CD8-positive, alpha-beta memory T cell (primary cell): Measurements from ENCODE around the gene GSTM3. TPM values are rescaled to one million over a fixed set of nuclear protein-coding genes. Genes with fewer than 3 reads are reported as not detected.
A peak's percentile ranks its signal among the peaks of the same experiment; 100 is the strongest.

Experiments
- CTCF ChIA-PET: fragments of 350-600 bp; sonication (Branson Sonifier 250); formaldehyde crosslinking; loops from one replicate; lab custom pipeline; 2021; ENCODE audit warnings: antibody characterized with exemption; lab: Charles Lee
- POLR2A ChIA-PET: fragments of 350-600 bp; sonication (Branson Sonifier 250); formaldehyde crosslinking; loops from one replicate; lab custom pipeline; 2021; ENCODE audit warnings: antibody characterized with exemption; lab: Charles Lee
- DNase-seq, 5 donors: peaks; one replicate each; pipeline versions ENCODE4 v3.0.0 to v3.0.0-alpha.2; 2020 to 2022; ENCODE audit warnings: mixed read lengths in 1 of 5
- H3K27ac ChIP-seq: one replicate; pipeline ENCODE4 v1.7.0; 2013; ENCODE audit warnings: low read depth, mild to moderate bottlenecking, low read length, moderate library complexity
- H3K27me3 ChIP-seq: 2 replicates; pipeline ENCODE4 v1.7.0; 2013; ENCODE audit warnings: low read length, mild to moderate bottlenecking; ENCODE audit not compliant: insufficient read depth, poor library complexity, severe bottlenecking
- H3K36me3 ChIP-seq: 2 replicates; pipeline ENCODE4 v1.7.0; 2013; ENCODE audit warnings: mild to moderate bottlenecking, low read length, moderate library complexity; ENCODE audit not compliant: insufficient read depth
- H3K4me1 ChIP-seq: 2 replicates; pipeline ENCODE4 v1.7.0; 2013; ENCODE audit warnings: mild to moderate bottlenecking, low read length, moderate library complexity; ENCODE audit not compliant: insufficient read depth
- H3K4me3 ChIP-seq: 2 replicates; pipeline ENCODE4 v1.7.0; 2013; ENCODE audit warnings: mild to moderate bottlenecking, low read length
- H3K9me3 ChIP-seq: 2 replicates; pipeline ENCODE4 v1.7.0; 2013; ENCODE audit warnings: mild to moderate bottlenecking, low read length
- H3K27ac Mint-ChIP-seq, 8 donors: one replicate each; pipeline ENCODE4 v1.8.0; 2020 to 2021; ENCODE audit warnings: mixed read lengths in 8 of 8, mild to moderate bottlenecking in 6 of 8, inconsistent platforms in 3 of 8, moderate library complexity in 3 of 8
- H3K27me3 Mint-ChIP-seq, 2 donors: one replicate each; pipeline ENCODE4 v1.8.0; 2020 to 2021; ENCODE audit warnings: mixed read lengths in 2 of 2, mild to moderate bottlenecking in 1 of 2, moderate library complexity in 1 of 2
- H3K36me3 Mint-ChIP-seq, 3 donors: one replicate each; pipeline ENCODE4 v1.8.0; 2020 to 2021; ENCODE audit warnings: mixed read lengths in 3 of 3, inconsistent platforms in 1 of 3, mild to moderate bottlenecking in 1 of 3
- H3K4me1 Mint-ChIP-seq, 3 donors: one replicate each; pipeline ENCODE4 v1.8.0; 2020 to 2021; ENCODE audit warnings: mixed read lengths in 3 of 3, inconsistent platforms in 1 of 3, mild to moderate bottlenecking in 1 of 3
- H3K4me3 Mint-ChIP-seq, 7 donors: one replicate each; pipeline ENCODE4 v1.8.0; 2020 to 2021; ENCODE audit warnings: mixed read lengths in 7 of 7, mild to moderate bottlenecking in 6 of 7, moderate library complexity in 4 of 7, inconsistent platforms in 2 of 7
- H3K9me3 Mint-ChIP-seq, 5 donors: one replicate each; pipeline ENCODE4 v1.8.0; 2020 to 2022; ENCODE audit warnings: mixed read lengths in 5 of 5, mild to moderate bottlenecking in 3 of 5, moderate library complexity in 2 of 5, inconsistent platforms in 1 of 5
- polyA plus RNA-seq: library from polyadenylated mRNA; unstranded; fragments of 300-500 nt; fragmentation: Illumina TruSeq; gene quantifications from one replicate; pipeline ENCODE4 v1.2.3, GENCODE V29; 2021
- total RNA-seq, 2 experiments: library from RNA; stranded (reverse); gene quantifications; one replicate each; pipeline ENCODE4 v1.2.3, GENCODE V29; 2021

Gene GSTM3
- total and polyA plus RNA-seq, 3 experiments from 2014 or later: 7.2 to 23.1 (median 7.5) TPM

DNA sequence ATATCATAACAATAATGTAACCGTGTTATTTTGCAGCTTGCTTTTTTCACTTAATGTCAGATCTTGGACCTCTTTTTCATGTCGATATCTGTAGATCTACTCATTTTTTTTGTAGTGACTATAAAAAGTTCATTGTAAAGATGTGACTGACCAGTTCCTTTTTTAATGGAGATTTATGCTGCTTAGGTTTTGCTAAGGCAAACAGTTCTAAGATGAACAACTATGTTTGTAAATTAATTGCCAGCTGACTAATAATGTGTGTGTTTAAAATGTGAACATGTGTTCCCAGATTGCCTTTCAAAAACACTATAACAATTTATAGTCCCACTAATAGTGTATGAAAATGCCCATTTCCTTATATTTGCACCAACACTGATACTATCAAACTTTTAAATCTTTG, 41.0 kb upstream of the GSTM3 start:
- Mint-ChIP-seq H3K4me3 (no peak overlapping the region), H3K27me3 (peaks cover 0 to 3% of the 10 kb centered on the region in 2 donors), H3K4me1 (peaks cover 0 to 8% (median 3%) of the 10 kb centered on the region in 3 donors), H3K9me3 (peaks cover 0 to 7% (median 0%) of the 10 kb centered on the region in 5 donors), H3K36me3 (no peaks in the 10 kb centered on the region), H3K27ac (no peak overlapping the region)
- DNase-seq: no peak
- Histone ChIP-seq H3K27ac (no peak overlapping the region), H3K27me3 (no peaks in the 10 kb centered on the region), H3K9me3 (peaks cover 5% of the 10 kb centered on the region), H3K36me3 (no peaks in the 10 kb centered on the region), H3K4me1 (peaks cover 4% of the 10 kb centered on the region), H3K4me3 (no peak overlapping the region)
- ChIA-PET CTCF (interaction anchor here (1.7 to 27.0 kb wide), 3 partner anchors 9 to 201 kb away, joined by 5 to 520 read pairs (median 20); partner anchors contain the start of gene AHCYL1), POLR2A (no interaction called here)

DNA sequence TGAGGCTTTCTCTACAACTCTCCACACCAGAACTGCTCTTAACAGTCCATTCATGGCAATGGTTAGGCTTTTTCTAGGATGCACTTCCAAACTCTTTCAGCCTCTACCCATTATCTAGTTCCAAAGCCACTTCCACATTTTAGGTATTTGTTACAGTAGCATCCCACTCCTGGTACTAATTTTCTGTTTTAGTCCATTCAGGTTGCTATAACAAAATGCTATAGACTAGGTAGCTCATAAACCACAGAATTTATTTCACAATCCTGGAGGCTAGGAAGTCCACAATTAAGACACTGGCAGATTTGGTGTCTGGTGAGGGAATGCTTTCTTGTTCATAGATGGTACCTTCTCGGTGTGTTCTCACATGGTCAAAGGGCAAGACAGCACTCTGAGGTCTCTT, 40.1 kb upstream of the GSTM3 start:
- Mint-ChIP-seq H3K4me1 (peaks cover 0 to 10% (median 3%) of the 10 kb centered on the region in 3 donors), H3K27me3 (peaks cover under 1 to 3% of the 10 kb centered on the region in 2 donors), H3K27ac (no peak overlapping the region), H3K9me3 (peaks cover 0 to 7% (median 0%) of the 10 kb centered on the region in 5 donors), H3K36me3 (no peaks in the 10 kb centered on the region), H3K4me3 (no peak overlapping the region)
- Histone ChIP-seq H3K4me3 (no peak overlapping the region), H3K9me3 (peaks cover 5% of the 10 kb centered on the region), H3K27ac (no peak overlapping the region), H3K4me1 (peaks cover 4% of the 10 kb centered on the region), H3K27me3 (no peaks in the 10 kb centered on the region), H3K36me3 (no peaks in the 10 kb centered on the region)
- ChIA-PET CTCF (interaction anchor here (1.7 to 27.0 kb wide), 3 partner anchors 10 to 202 kb away, joined by 5 to 520 read pairs (median 20); partner anchors contain the start of gene AHCYL1), POLR2A (no interaction called here)
- DNase-seq: no peak

DNA sequence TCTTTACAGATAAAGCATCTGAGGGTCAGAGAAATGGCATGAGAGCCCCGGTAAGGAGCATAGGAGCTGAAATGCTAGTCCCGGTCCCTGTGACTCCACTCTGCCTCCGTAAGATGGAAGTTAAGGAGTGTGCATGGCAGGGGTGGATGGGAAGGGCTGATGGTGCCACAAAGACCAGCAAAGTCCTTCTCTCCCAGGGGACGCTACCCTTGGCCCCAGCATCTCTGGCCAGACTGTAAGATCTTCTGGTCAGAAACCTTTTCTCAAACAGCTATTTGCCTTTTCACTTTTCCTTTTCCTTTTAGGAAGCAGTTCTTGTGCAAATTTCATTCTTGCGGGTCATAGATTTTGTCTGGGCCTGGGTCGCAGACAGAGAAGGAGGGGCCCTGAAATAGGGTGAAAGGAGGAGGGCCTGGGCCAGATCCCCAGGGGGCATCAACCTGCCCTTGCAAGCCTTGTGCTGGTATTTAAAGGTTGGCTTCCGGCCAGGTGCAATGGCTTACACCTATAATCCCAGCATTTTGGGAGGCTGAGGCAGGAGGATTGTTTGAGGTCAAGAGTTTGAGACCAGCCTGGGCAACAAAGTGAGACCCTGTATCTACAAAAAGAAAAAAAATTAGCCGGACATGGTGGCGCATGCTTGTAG, 37.3 kb upstream of the GSTM3 start:
- POLR2A ChIA-PET: interaction anchor here (2.3 kb wide), 1 partner anchor 206 kb away, joined by 19 read pairs; the partner anchor contains the start of gene AHCYL1
- peak in 1 of 5 donors; percentile 16 for DNase-seq
- H3K4me3 Mint-ChIP-seq: no peak overlapping the region
- CTCF ChIA-PET: interaction anchor here (1.0 to 27.0 kb wide), 7 partner anchors 8 to 251 kb away, joined by 3 to 520 read pairs (median 4); partner anchors contain the start of gene AHCYL1
- Histone ChIP-seq H3K4me3 (no peak overlapping the region), H3K9me3 (peaks cover 5% of the 10 kb centered on the region), H3K4me1 (peaks cover 4% of the 10 kb centered on the region), H3K27me3 (no peaks in the 10 kb centered on the region), H3K27ac (no peak overlapping the region), H3K36me3 (no peaks in the 10 kb centered on the region)
- peaks cover 5 to 15% (median 5%) of the 10 kb centered on the region in 3 donors for H3K4me1 Mint-ChIP-seq
- no peaks in the 10 kb centered on the region for H3K36me3 Mint-ChIP-seq
- H3K27me3 Mint-ChIP-seq: peaks cover 10 to 13% of the 10 kb centered on the region in 2 donors
- H3K9me3 Mint-ChIP-seq: peaks cover 0 to 7% (median 0%) of the 10 kb centered on the region in 5 donors
- no peak overlapping the region for H3K27ac Mint-ChIP-seq

DNA sequence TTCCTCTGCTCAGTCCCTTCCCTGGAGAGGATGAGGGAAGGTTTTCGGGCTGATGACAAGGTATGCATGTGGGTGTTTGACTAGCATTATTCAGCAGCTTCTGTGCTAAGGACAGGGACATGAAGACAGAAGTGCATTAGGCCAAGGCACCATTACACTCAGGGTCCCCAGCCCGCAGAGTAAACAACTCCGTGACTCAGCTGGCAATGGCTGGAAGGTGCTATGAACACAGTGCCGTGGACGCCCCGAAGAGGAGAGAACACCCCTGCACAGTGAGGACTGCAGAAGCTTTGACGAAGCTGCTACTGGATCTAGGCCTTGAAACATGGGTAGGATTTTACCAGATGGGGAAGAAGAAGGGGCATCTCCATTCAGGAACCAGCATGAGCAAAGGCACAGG, 36.6 kb upstream of the GSTM3 start:
- Mint-ChIP-seq H3K27me3 (peaks cover 10 to 13% of the 10 kb centered on the region in 2 donors), H3K4me3 (no peak overlapping the region), H3K36me3 (no peaks in the 10 kb centered on the region), H3K4me1 (peaks cover 5 to 15% (median 5%) of the 10 kb centered on the region in 3 donors), H3K27ac (peak overlapping the region in 1 of 8 donors; percentile 35), H3K9me3 (peaks cover 0 to 7% (median 0%) of the 10 kb centered on the region in 5 donors)
- Histone ChIP-seq H3K4me3 (no peak overlapping the region), H3K27me3 (no peaks in the 10 kb centered on the region), H3K27ac (no peak overlapping the region), H3K9me3 (peaks cover 5% of the 10 kb centered on the region), H3K4me1 (peaks cover 4% of the 10 kb centered on the region), H3K36me3 (no peaks in the 10 kb centered on the region)
- ChIA-PET CTCF (interaction anchor here (0.7 to 27.0 kb wide), 29 partner anchors 9 to 350 kb away, joined by 3 to 520 read pairs (median 4); partner anchors contain the start of genes AHCYL1, EPS8L3 and GNAI3), POLR2A (interaction anchor here (2.3 kb wide), 1 partner anchor 207 kb away, joined by 19 read pairs; the partner anchor contains the start of gene AHCYL1)
- peak in 1 of 5 donors; percentile 2 for DNase-seq

DNA sequence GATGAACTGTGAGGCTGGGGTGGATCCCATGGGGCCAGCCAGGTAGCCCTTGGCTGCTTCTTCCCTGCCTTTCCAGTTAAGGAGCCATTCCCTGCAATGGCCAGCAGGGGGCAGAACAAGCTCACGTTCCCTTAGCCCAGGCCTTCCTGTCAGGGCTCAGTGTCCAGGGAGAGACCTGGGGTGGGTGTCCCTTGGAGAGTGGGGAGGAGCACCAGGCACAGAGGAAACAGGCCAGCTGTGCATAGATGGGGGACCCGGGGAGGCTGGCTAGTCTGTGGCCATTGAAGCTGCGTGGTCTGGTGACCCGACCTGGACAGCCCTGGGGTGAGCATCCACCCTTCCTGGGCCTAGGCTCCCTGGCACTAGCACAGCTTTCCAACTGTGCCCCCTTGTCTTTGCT, 36.1 kb upstream of the GSTM3 start:
- Mint-ChIP-seq H3K4me1 (peaks cover 5 to 15% (median 5%) of the 10 kb centered on the region in 3 donors), H3K27ac (peak overlapping the region in 3 of 8 donors; percentile 8 to 33 (median 29)), H3K27me3 (peaks cover 10 to 13% of the 10 kb centered on the region in 2 donors), H3K4me3 (no peak overlapping the region), H3K9me3 (peaks cover 0 to 7% (median 0%) of the 10 kb centered on the region in 5 donors), H3K36me3 (no peaks in the 10 kb centered on the region)
- H3K9me3 ChIP-seq: peaks cover 5% of the 10 kb centered on the region
- ChIA-PET POLR2A (interaction anchor here (2.3 kb wide), 1 partner anchor 207 kb away, joined by 19 read pairs; the partner anchor contains the start of gene AHCYL1), CTCF (interaction anchor here (0.7 to 27.0 kb wide), 32 partner anchors 8 to 350 kb away, joined by 3 to 520 read pairs (median 4); partner anchors contain the start of genes AHCYL1, EPS8L3 and GNAI3)
- H3K27me3 ChIP-seq: no peaks in the 10 kb centered on the region
- no peak overlapping the region for H3K4me3 ChIP-seq
- DNase-seq: peak; percentile 62 to 82 (median 69)
- peaks cover 4% of the 10 kb centered on the region for H3K4me1 ChIP-seq
- no peaks in the 10 kb centered on the region for H3K36me3 ChIP-seq
- H3K27ac ChIP-seq: no peak overlapping the region

DNA sequence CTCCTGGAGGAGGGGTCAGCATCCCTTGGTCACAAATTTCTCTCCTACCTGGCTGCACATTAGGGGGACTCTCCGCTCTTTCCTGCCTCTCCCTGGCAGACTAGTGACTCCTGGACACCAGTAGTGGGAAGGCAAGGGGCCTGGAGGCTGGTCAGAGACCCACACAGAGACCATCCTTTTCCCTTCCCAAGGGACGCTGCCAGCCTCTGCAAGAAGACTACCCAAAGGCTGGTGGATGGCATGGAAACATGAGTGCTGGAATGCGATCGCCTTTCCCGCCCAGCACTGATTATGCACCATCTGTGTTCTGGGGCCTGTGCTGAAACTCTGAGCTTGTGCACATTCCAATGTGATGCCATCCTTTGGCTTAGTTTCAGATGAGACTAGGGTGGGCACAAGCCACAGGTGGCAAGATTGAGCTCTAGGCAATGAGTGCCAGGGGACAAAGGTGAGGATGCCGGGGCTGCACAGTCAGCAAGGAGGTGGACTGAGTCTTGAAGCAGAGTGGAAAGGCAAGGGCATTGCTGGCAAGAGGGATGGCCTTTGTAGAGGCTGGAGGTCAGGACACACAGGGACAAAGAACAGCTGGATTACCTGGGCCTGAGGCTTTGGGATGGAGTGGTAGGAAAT, 35.5 kb upstream of the GSTM3 start:
- Histone ChIP-seq H3K27me3 (no peaks in the 10 kb centered on the region), H3K27ac (no peak overlapping the region), H3K4me3 (no peak overlapping the region), H3K4me1 (peaks cover 4% of the 10 kb centered on the region), H3K9me3 (peaks cover 5% of the 10 kb centered on the region), H3K36me3 (no peaks in the 10 kb centered on the region)
- POLR2A ChIA-PET: interaction anchor here (2.3 kb wide), 1 partner anchor 208 kb away, joined by 19 read pairs; the partner anchor contains the start of gene AHCYL1
- peak overlapping the region in 1 of 8 donors; percentile 33 for H3K27ac Mint-ChIP-seq
- H3K36me3 Mint-ChIP-seq: no peaks in the 10 kb centered on the region
- CTCF ChIA-PET: interaction anchor here (0.9 to 27.0 kb wide), 28 partner anchors 10 to 349 kb away, joined by 3 to 520 read pairs (median 4); partner anchors contain the start of genes AHCYL1, EPS8L3 and GNAI3
- peaks cover 10 to 13% of the 10 kb centered on the region in 2 donors for H3K27me3 Mint-ChIP-seq
- peaks cover 0 to 7% (median 0%) of the 10 kb centered on the region in 5 donors for H3K9me3 Mint-ChIP-seq
- H3K4me1 Mint-ChIP-seq: peaks cover 5 to 15% (median 5%) of the 10 kb centered on the region in 3 donors
- no peak overlapping the region for H3K4me3 Mint-ChIP-seq
- peak in 1 of 5 donors; percentile 21 for DNase-seq

DNA sequence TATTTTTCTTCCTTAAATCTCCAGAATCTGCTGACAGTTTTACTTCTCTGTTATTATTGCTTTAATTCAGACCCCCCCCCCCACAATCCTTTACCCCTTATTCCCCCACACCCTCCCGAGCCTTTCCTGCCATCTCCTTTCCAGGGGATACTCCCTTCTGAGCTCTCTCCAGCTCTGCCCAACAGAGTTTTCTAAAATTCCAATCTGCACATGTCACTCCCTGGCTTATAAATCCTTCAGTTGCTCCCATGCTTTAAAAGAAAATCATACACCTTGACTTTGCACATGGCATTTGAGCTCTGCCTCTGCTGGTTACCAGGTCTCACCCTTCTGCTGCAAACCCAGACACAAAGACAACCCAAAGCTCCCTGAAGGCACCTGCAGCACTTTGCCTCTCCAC, 34.6 kb upstream of the GSTM3 start:
- H3K9me3 Mint-ChIP-seq: peaks cover 0 to under 1% (median 0%) of the 10 kb centered on the region in 5 donors
- H3K4me3 Mint-ChIP-seq: no peak overlapping the region
- no peak overlapping the region for H3K27ac ChIP-seq
- H3K27ac Mint-ChIP-seq: no peak overlapping the region
- H3K4me1 Mint-ChIP-seq: peaks cover 5 to 15% (median 5%) of the 10 kb centered on the region in 3 donors
- no peaks in the 10 kb centered on the region for H3K36me3 Mint-ChIP-seq
- no peaks in the 10 kb centered on the region for H3K9me3 ChIP-seq
- peaks cover 4% of the 10 kb centered on the region for H3K4me1 ChIP-seq
- peaks cover 10 to 13% of the 10 kb centered on the region in 2 donors for H3K27me3 Mint-ChIP-seq
- DNase-seq: no peak
- ChIA-PET POLR2A (no interaction called here), CTCF (interaction anchor here (0.7 to 27.0 kb wide), 10 partner anchors 9 to 230 kb away, joined by 3 to 520 read pairs (median 7); partner anchors contain the start of gene AHCYL1)
- no peak overlapping the region for H3K4me3 ChIP-seq
- no peaks in the 10 kb centered on the region for H3K36me3 ChIP-seq
- no peaks in the 10 kb centered on the region for H3K27me3 ChIP-seq
